ENCODE measurements around the gene SCP2.

DNA sequence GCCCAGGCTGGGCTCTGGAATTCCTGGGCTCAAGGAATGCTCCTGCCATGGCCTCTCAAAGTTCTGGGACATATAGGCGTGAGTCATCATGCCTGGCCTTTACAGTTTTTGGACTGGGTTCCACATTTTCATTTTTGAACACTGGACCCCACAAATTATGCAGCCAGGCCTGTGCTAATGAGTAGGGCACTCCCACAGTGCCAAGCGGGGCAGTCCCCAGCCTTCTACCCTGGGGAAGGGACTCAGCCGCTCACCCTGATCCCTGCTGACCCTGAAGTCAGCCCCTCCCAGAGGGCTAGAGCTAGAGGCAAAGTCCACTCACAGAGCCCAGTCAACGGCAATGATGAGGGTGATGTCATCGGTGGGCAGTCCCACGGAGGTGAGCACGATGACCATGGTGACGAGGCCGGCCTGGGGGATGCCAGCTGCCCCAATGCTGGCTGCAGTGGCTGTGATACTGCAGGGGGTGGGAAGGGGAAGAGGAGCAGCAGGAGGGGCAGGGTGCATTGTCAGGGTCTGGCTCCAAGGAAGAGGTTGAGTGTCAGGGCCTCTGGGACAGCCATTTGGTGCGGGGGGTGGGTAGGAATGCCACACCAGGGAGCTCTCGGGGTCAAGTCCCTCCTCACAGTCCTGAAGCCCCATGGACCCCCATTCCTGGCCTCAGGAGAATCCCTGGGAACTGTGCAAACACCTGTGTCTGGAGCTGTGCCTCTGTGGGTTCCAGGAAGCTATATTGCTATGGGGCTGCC lies 162.6 kb downstream of the SCP2 start:
- TF ChIP-seq POLR2A (IDR thresholded peaks at IDR 0.05): no peak
- TF ChIP-seq, protein P1, sequence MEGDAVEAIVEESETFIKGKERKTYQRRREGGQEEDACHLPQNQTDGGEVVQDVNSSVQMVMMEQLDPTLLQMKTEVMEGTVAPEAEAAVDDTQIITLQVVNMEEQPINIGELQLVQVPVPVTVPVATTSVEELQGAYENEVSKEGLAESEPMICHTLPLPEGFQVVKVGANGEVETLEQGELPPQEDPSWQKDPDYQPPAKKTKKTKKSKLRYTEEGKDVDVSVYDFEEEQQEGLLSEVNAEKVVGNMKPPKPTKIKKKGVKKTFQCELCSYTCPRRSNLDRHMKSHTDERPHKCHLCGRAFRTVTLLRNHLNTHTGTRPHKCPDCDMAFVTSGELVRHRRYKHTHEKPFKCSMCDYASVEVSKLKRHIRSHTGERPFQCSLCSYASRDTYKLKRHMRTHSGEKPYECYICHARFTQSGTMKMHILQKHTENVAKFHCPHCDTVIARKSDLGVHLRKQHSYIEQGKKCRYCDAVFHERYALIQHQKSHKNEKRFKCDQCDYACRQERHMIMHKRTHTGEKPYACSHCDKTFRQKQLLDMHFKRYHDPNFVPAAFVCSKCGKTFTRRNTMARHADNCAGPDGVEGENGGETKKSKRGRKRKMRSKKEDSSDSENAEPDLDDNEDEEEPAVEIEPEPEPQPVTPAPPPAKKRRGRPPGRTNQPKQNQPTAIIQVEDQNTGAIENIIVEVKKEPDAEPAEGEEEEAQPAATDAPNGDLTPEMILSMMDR (IDR thresholded peaks at IDR 0.05): no peak
- TF ChIP-seq EP300 (IDR thresholded peaks at IDR 0.05): no peak
